H1 (cell line): ENCODE results near the gene MXRA8. TPM values are rescaled to one million over a fixed set of nuclear protein-coding genes. Genes with fewer than 3 reads are reported as not detected.

Experiments used
- CTCF ChIA-PET: fragments of 300-600 bp; sonication (Branson Sonifier 250); formaldehyde crosslinking; loops from one replicate; lab custom pipeline; 2021; ENCODE audit not compliant: partially characterized antibody; lab: Charles Lee
- POLR2A ChIA-PET: fragments of 300-600 bp; sonication (Branson Sonifier 250); formaldehyde crosslinking; loops from one replicate; lab custom pipeline; 2021; ENCODE audit warnings: inconsistent platforms; ENCODE audit not compliant: partially characterized antibody; lab: Charles Lee
- DNase-seq, 2 experiments: peaks; one replicate each; pipeline versions ENCODE4 v3.0.0 to v3.0.0-alpha.2; 2010 to 2022; ENCODE audit warnings: low spot score in 2 of 2, low read depth in 1 of 2, mixed read lengths in 1 of 2
- FAIRE-seq: peaks from 2 replicates; lab custom pipeline; 2011; peaks lifted over from hg19 to GRCh38; lab: Jason Lieb, UNC
- H2AFZ ChIP-seq: 2 replicates; pipeline ENCODE4 v1.8.1; 2012; ENCODE audit warnings: low read length, inconsistent platforms
- H2AK5ac ChIP-seq: 2 replicates; pipeline ENCODE4 v1.6.1; 2013; ENCODE audit warnings: low read depth, low read length
- H2BK120ac ChIP-seq: replicated peaks from 2 replicates; pipeline ENCODE3; 2013; ENCODE audit warnings: low read depth, low read length, inconsistent platforms
- H2BK12ac ChIP-seq: 2 replicates; pipeline ENCODE4 v1.6.1; 2013; ENCODE audit warnings: low read depth, low read length
- H2BK15ac ChIP-seq: 2 replicates; pipeline ENCODE4 v1.6.1; 2013; ENCODE audit warnings: low read length
- H2BK20ac ChIP-seq: 2 replicates; pipeline ENCODE4 v1.6.1; 2013; ENCODE audit warnings: low read length
- H2BK5ac ChIP-seq: 2 replicates; pipeline ENCODE4 v1.6.1; 2013; ENCODE audit warnings: low read depth, low read length
- H3K14ac ChIP-seq: 2 replicates; pipeline ENCODE4 v1.6.1; 2013; ENCODE audit warnings: inconsistent platforms; ENCODE audit not compliant: insufficient read length
- H3K18ac ChIP-seq: 2 replicates; pipeline ENCODE4 v1.6.1; 2013; ENCODE audit warnings: low read length; ENCODE audit errors: extremely low read depth
- H3K23ac ChIP-seq: 2 replicates; pipeline ENCODE4 v1.6.1; 2013; ENCODE audit warnings: inconsistent platforms; ENCODE audit not compliant: insufficient read length
- H3K23me2 ChIP-seq: 2 replicates; pipeline ENCODE4 v1.6.1; 2013; ENCODE audit warnings: low read depth, low read length
- H3K27ac ChIP-seq: 2 replicates; pipeline ENCODE4 v1.6.1; 2011; ENCODE audit warnings: low read depth, low read length, inconsistent platforms
- H3K27me3 ChIP-seq, 4 experiments: replicated peaks in 1 of 4; 1 replicate in 1 of 4; 2 replicates in 3 of 4; pipeline versions ENCODE4 v1.6.1 to v1.8.1; 2011 to 2013; ENCODE audit warnings: low read length in 3 of 4, mild to moderate bottlenecking in 3 of 4, inconsistent platforms in 2 of 4, mixed read lengths in 2 of 4, moderate library complexity in 1 of 4; ENCODE audit not compliant: control insufficient read depth in 3 of 4, insufficient read depth in 3 of 4; ENCODE audit errors: extremely low read depth in 1 of 4
- H3K36me3 ChIP-seq, 4 experiments: 2 replicates each; pipeline versions ENCODE4 v1.6.1 to v1.8.1; 2011 to 2013; ENCODE audit warnings: mild to moderate bottlenecking in 4 of 4, low read length in 3 of 4, moderate library complexity in 2 of 4, control low read depth in 1 of 4, inconsistent platforms in 1 of 4; ENCODE audit not compliant: insufficient read depth in 4 of 4, control insufficient read depth in 2 of 4
- H3K4ac ChIP-seq: replicated peaks from 2 replicates; pipeline ENCODE3; 2013; ENCODE audit warnings: low read length, low read depth, mixed read lengths, inconsistent platforms; ENCODE audit not compliant: insufficient read length
- H3K4me1 ChIP-seq, 4 experiments: replicated peaks in 1 of 4; 1 replicate in 1 of 4; 2 replicates in 3 of 4; pipeline versions ENCODE4 v1.6.1 to v1.8.1; 2011 to 2013; ENCODE audit warnings: low read length in 3 of 4, inconsistent platforms in 2 of 4, mixed read lengths in 1 of 4; ENCODE audit not compliant: insufficient read depth in 4 of 4, control insufficient read depth in 3 of 4
- H3K4me2 ChIP-seq, 2 experiments: 2 replicates each; pipeline versions ENCODE4 v1.6.1 to v1.8.1; 2011 to 2013; ENCODE audit warnings: low read depth in 2 of 2, low read length in 2 of 2, control low read depth in 1 of 2, inconsistent platforms in 1 of 2, mild to moderate bottlenecking in 1 of 2; ENCODE audit not compliant: insufficient read depth in 1 of 2
- H3K4me3 ChIP-seq, 4 experiments: fragments of 200-600, 300-600 bp in 1 of 4; sonication (generic), shearing (Covaris generic), sonication (Bioruptor Twin) in 1 of 4; 2 replicates each; pipeline versions ENCODE4 v1.5.1 to v1.8.1; 2011 to 2016; ENCODE audit warnings: low read length in 4 of 4, low read depth in 3 of 4, control low read depth in 2 of 4, inconsistent platforms in 2 of 4, mild to moderate bottlenecking in 2 of 4, mixed read lengths in 1 of 4, moderate library complexity in 1 of 4; ENCODE audit not compliant: insufficient read depth in 2 of 4; ENCODE audit errors: extremely low read depth in 1 of 4
- H3K56ac ChIP-seq: replicated peaks from 2 replicates; pipeline ENCODE3; 2013; ENCODE audit warnings: low read depth, mild to moderate bottlenecking, mixed read lengths, low read length, inconsistent platforms; ENCODE audit not compliant: insufficient read length
- H3K79me1 ChIP-seq: 2 replicates; pipeline ENCODE4 v1.6.1; 2013; ENCODE audit warnings: low read depth, low read length, control low read depth
- H3K79me2 ChIP-seq, 2 experiments: 2 replicates each; pipeline versions ENCODE4 v1.6.1 to v1.8.1; 2012 to 2013; ENCODE audit warnings: low read length in 2 of 2, mild to moderate bottlenecking in 2 of 2, inconsistent platforms in 1 of 2; ENCODE audit not compliant: insufficient read depth in 2 of 2, control insufficient read depth in 1 of 2
- H3K9ac ChIP-seq, 4 experiments: replicated peaks in 1 of 4; 1 replicate in 1 of 4; 2 replicates in 3 of 4; pipeline versions ENCODE4 v1.6.1 to v1.8.1; 2011 to 2013; ENCODE audit warnings: low read depth in 3 of 4, low read length in 3 of 4, control low read depth in 2 of 4, mild to moderate bottlenecking in 2 of 4, moderate library complexity in 2 of 4, inconsistent platforms in 1 of 4; ENCODE audit errors: extremely low read depth in 1 of 4
- H3K9me3 ChIP-seq, 2 experiments: 2 replicates each; pipeline versions ENCODE4 v1.6.1 to v1.8.1; 2012 to 2013; ENCODE audit warnings: mild to moderate bottlenecking in 2 of 2, moderate library complexity in 2 of 2, control low read depth in 1 of 2, inconsistent platforms in 1 of 2, low read depth in 1 of 2, low read length in 1 of 2, mixed read lengths in 1 of 2; ENCODE audit not compliant: insufficient read depth in 2 of 2
- H4K20me1 ChIP-seq, 2 experiments: replicated peaks in 1 of 2; 2 replicates each; pipeline versions ENCODE3 to v1.8.1; 2011 to 2013; ENCODE audit warnings: inconsistent platforms in 2 of 2, low read length in 2 of 2, mild to moderate bottlenecking in 1 of 2; ENCODE audit not compliant: insufficient read depth in 2 of 2, control insufficient read depth in 1 of 2
- H4K5ac ChIP-seq: 2 replicates; pipeline ENCODE4 v1.6.1; 2013; ENCODE audit warnings: low read length, low read depth, mixed read lengths, inconsistent platforms; ENCODE audit not compliant: insufficient read length
- H4K8ac ChIP-seq: 2 replicates; pipeline ENCODE4 v1.8.0; 2013; ENCODE audit warnings: mild to moderate bottlenecking, moderate library complexity, low read length, inconsistent platforms; ENCODE audit not compliant: insufficient read depth; ENCODE audit errors: extremely low read depth
- H4K91ac ChIP-seq: replicated peaks from 2 replicates; pipeline ENCODE3; 2013; ENCODE audit warnings: low read length, mixed read lengths, inconsistent platforms; ENCODE audit not compliant: insufficient read length
- SP1 ChIP-seq: IDR thresholded peaks from 2 replicates; pipeline ENCODE4 v1.6.1; 2011; ENCODE audit warnings: low read depth, low read length
- YY1 ChIP-seq: IDR thresholded peaks from 2 replicates; pipeline ENCODE4 v1.6.1; 2011; ENCODE audit warnings: low read depth, mild to moderate bottlenecking, low read length
- ZNF274 ChIP-seq: IDR thresholded peaks from 2 replicates; pipeline ENCODE4 v1.7.0; 2012; ENCODE audit warnings: low read length, borderline replicate concordance; ENCODE audit errors: extremely low read depth
- WGBS, 2 experiments: shearing (Covaris generic) in 1 of 2; methylation state at CpG; one replicate each; pipeline versions ENCODE4 v1.1.6 to v1.1.7; 2013 to 2015; ENCODE audit warnings: low lambda C conversion rate in 2 of 2, mixed read lengths in 2 of 2, inconsistent platforms in 1 of 2, low coverage in 1 of 2, missing lambda C conversion rate in 1 of 2; ENCODE audit not compliant: insufficient replicate concordance in 2 of 2, insufficient coverage in 1 of 2, insufficient read length in 1 of 2; ENCODE audit errors: extremely low coverage in 1 of 2, missing lambda C conversion rate in 1 of 2; 5-methylcytosine and 5-hydroxymethylcytosine counted together
- polyA plus RNA-seq, 7 experiments: library from polyadenylated mRNA; depleted of rRNA in 3 of 7; stranded (reverse) in 5 of 7; unstranded in 2 of 7; fragments of >200 nt in 5 of 7; fragments of 200-250 nt in 2 of 7; gene quantifications; 1 replicate in 5 of 7; 2 replicates in 1 of 7; 4 replicates in 1 of 7; pipeline versions ENCODE4 v1.2.1 to v1.2.3, GENCODE V29; 2011 to 2013; ENCODE audit warnings: missing spikeins in 2 of 7, mixed read lengths in 2 of 7
- total RNA-seq: library from RNA; stranded (reverse); fragmentation: NEBNext Ultra II Directional; extraction: Animal tissue kit (Norgen Biotek cat#: 25700); gene quantifications from 2 replicates; pipeline ENCODE4 v1.2.1, GENCODE V29; 2021

Gene MXRA8
- total and polyA plus RNA-seq, 2 of the 8 experiments (the other 6 are each of a cell fraction or from before 2014, with no cell fraction given), result 10.5 to 17.2 TPM

- no peak overlapping the region for H3K27ac ChIP-seq
- H3K9me3 ChIP-seq, result no peaks in the 10 kb centered on the region
- H2BK20ac ChIP-seq, result no peak overlapping the region
- H4K8ac ChIP-seq, result peak overlapping the region; percentile 96; the same call in 1 of the 2 replicates
- H3K4me1 ChIP-seq, result peaks cover 0 to 12% (median 9%) of the 10 kb centered on the region in 4 experiments; a peak in 5 of 7 replicates
- CTCF ChIA-PET, result interaction anchor here (0.6 to 2.7 kb wide), 12 partner anchors 12 to 281 kb away, joined by 3 to 14 read pairs (median 3); partner anchors contain the start of genes CCNL2 and MRPL20
- WGBS, 2 experiments, result 64% methylated on average over 41 of the region's 52 CpGs; no CpG with 5 or more reads in 1 of the 2 experiments
- peaks cover 0 to 4% (median 0%) of the 10 kb centered on the region in 4 experiments; a peak in 1 of 8 replicates for H3K36me3 ChIP-seq
- no peak overlapping the region for H2BK15ac ChIP-seq
- H4K5ac ChIP-seq, result no peak overlapping the region
- H2AFZ ChIP-seq, result no peak overlapping the region
- no peak overlapping the region for H3K14ac ChIP-seq
- H2BK120ac ChIP-seq, result no peak overlapping the region
- DNase-seq (no peak), FAIRE-seq (no peak)
- POLR2A ChIA-PET, result interaction anchor here (0.7 to 33.4 kb wide), 11 partner anchors 11 to 72 kb away, joined by 3 to 719 read pairs (median 5); partner anchors contain the start of genes CCNL2, DVL1, MRPL20 and MXRA8
- H4K20me1 ChIP-seq, result peaks cover 0 to 8% of the 10 kb centered on the region in 2 experiments
- H2BK5ac ChIP-seq, result peak overlapping the region; percentile 44; the same call in 1 of the 2 replicates
- H3K79me2 ChIP-seq, result peaks cover 5 to 17% of the 10 kb centered on the region in 2 experiments; a peak in 3 of 4 replicates
- no peak overlapping the region for H4K91ac ChIP-seq
- H3K4ac ChIP-seq, result no peak overlapping the region
- H2BK12ac ChIP-seq, result 0 out of 2 replicates have a peak overlapping the region, but pooled peaks have one; percentile 14
- H3K23ac ChIP-seq, result no peak overlapping the region
- H3K23me2 ChIP-seq, result peaks cover 7% of the 10 kb centered on the region; the same call in 1 of the 2 replicates
- no peaks in the 10 kb centered on the region for H3K27me3 ChIP-seq
- peak overlapping the region; percentile 77 to 99 for H3K4me2 ChIP-seq
- no peak overlapping the region for H3K56ac ChIP-seq
- H3K4me3 ChIP-seq, result peak overlapping the region; percentile 87 to 97 (median 88)
- H3K79me1 ChIP-seq, result peaks cover 3% of the 10 kb centered on the region; the same call in 1 of the 2 replicates
- peak overlapping the region; percentile 60; the same call in 1 of the 2 replicates for H3K18ac ChIP-seq
- peak overlapping the region; percentile 81 to 94 (median 84) for H3K9ac ChIP-seq
- peak; percentile 9; the same call in 1 of the 2 replicates for TF ChIP-seq SP1
- TF ChIP-seq YY1, result no peak
- no peak for TF ChIP-seq ZNF274
- no peak overlapping the region for H2AK5ac ChIP-seq
Measured at GRCh38 chr1:1373815-1374588, 15.6 kb upstream of the MXRA8 start.
